Fibroblast of lung (primary cell): ENCODE results near the gene MED7. TPM values are rescaled to one million over a fixed set of nuclear protein-coding genes. Genes with fewer than 3 reads are reported as not detected.

Source experiments
- DNase-seq, 2 donors: peaks; one replicate each; pipeline versions ENCODE4 v3.0.0 to v3.0.0-alpha.2; 2010; ENCODE audit warnings: low read depth in 2 of 2
- H2AFZ ChIP-seq: 2 replicates; pipeline ENCODE4 v1.5.1; 2012; ENCODE audit warnings: low read length, control low read depth, inconsistent platforms
- H3K27ac ChIP-seq: 2 replicates; pipeline ENCODE4 v1.5.1; 2011; ENCODE audit warnings: low read length, control low read depth; ENCODE audit not compliant: insufficient read depth
- H3K27me3 ChIP-seq: 2 replicates; pipeline ENCODE4 v1.5.1; 2011; ENCODE audit warnings: mild to moderate bottlenecking, low read length; ENCODE audit not compliant: control insufficient read depth, insufficient read depth
- H3K36me3 ChIP-seq: 2 replicates; pipeline ENCODE4 v1.5.1; 2011; ENCODE audit warnings: low read length; ENCODE audit not compliant: control insufficient read depth, insufficient read depth
- H3K4me1 ChIP-seq: 2 replicates; pipeline ENCODE4 v1.5.1; 2011; ENCODE audit warnings: low read length; ENCODE audit not compliant: control insufficient read depth, insufficient read depth; ENCODE audit errors: extremely low read depth
- H3K4me2 ChIP-seq: 2 replicates; pipeline ENCODE4 v1.5.1; 2011; ENCODE audit warnings: low read length, control low read depth; ENCODE audit not compliant: insufficient read depth; ENCODE audit errors: extremely low read depth
- H3K4me3 ChIP-seq, 4 experiments: fragments of 200-600 bp in 1 of 4; sonication (generic) in 1 of 4; replicated peaks in 1 of 4; 2 replicates each; pipeline ENCODE4 v1.5.1; 2011 to 2016; ENCODE audit warnings: low read length in 4 of 4, low read depth in 3 of 4, mild to moderate bottlenecking in 3 of 4, control low read depth in 2 of 4, inconsistent platforms in 1 of 4, mixed read lengths in 1 of 4; ENCODE audit not compliant: insufficient read depth in 1 of 4; ENCODE audit errors: control extremely low read depth in 1 of 4
- H3K79me2 ChIP-seq: 2 replicates; pipeline ENCODE4 v1.5.1; 2012; ENCODE audit warnings: mild to moderate bottlenecking, low read length, inconsistent platforms; ENCODE audit not compliant: control insufficient read depth, insufficient read depth
- H3K9ac ChIP-seq: 2 replicates; pipeline ENCODE4 v1.5.1; 2011; ENCODE audit warnings: mild to moderate bottlenecking, low read length, control low read depth; ENCODE audit not compliant: insufficient read depth
- H3K9me3 ChIP-seq: 2 replicates; pipeline ENCODE4 v1.5.1; 2012; ENCODE audit warnings: low read depth, low read length; ENCODE audit not compliant: control insufficient read depth, insufficient read depth
- H4K20me1 ChIP-seq: 2 replicates; pipeline ENCODE4 v1.5.1; 2011; ENCODE audit warnings: low read length; ENCODE audit not compliant: control insufficient read depth, insufficient read depth; ENCODE audit errors: extremely low read depth
- CTCF ChIP-seq, 2 donors: IDR thresholded peaks in 1 of 2; conservative IDR thresholded peaks in 1 of 2; 1 replicate in 1 of 2; 2 replicates in 1 of 2; pipeline ENCODE4 v1.5.1; 2011 to 2012; ENCODE audit warnings: low read length in 2 of 2, control low read depth in 1 of 2, inconsistent platforms in 1 of 2, low read depth in 1 of 2, mild to moderate bottlenecking in 1 of 2
- EZH2 ChIP-seq: IDR thresholded peaks from 2 replicates; pipeline ENCODE4 v1.5.1; 2012; ENCODE audit warnings: low read length, control low read depth, mild to moderate bottlenecking; ENCODE audit errors: missing control alignments
- polyA plus RNA-seq, 2 donors: library from polyadenylated mRNA; depleted of rRNA in 1 of 2; stranded (reverse) in 1 of 2; unstranded in 1 of 2; fragments of >200 nt; gene quantifications; 2 replicates each; pipeline ENCODE4 v1.2.1, GENCODE V29; 2011 to 2012; ENCODE audit warnings: missing spikeins in 1 of 2
- total RNA-seq: library from RNA; depleted of rRNA; stranded (reverse); fragments of >200 nt; gene quantifications from 2 replicates; pipeline ENCODE4 v1.2.1, GENCODE V29; 2014

MED7 gene
- total and polyA plus RNA-seq, 2 donors (not counting 1 experiment from before 2014, with no cell fraction given) = 11.4 to 17.5 TPM

GRCh38 chr5:157113002-157113401 lies 29.7 kb downstream of the MED7 start:
- no peaks in the 10 kb centered on the region for H3K79me2 ChIP-seq
- peaks cover 2% of the 10 kb centered on the region for H3K4me1 ChIP-seq
- H3K9ac ChIP-seq = no peak overlapping the region
- peak overlapping the region; percentile 48 for H3K4me2 ChIP-seq
- peak overlapping the region in 1 of 4 experiments; percentile 21 for H3K4me3 ChIP-seq
- no peaks in the 10 kb centered on the region for H3K27me3 ChIP-seq
- TF ChIP-seq CTCF (conservative IDR thresholded peaks at IDR 0.05 in 1 of 2, IDR thresholded peaks at IDR 0.05 in 1 of 2; ENCODE audit: low read depth in 1 of 2, low read length in 2 of 2) = no peak
- TF ChIP-seq EZH2 = no peak
- H3K9me3 ChIP-seq = no peaks in the 10 kb centered on the region
- H3K27ac ChIP-seq = no peak overlapping the region
- no peaks in the 10 kb centered on the region for H4K20me1 ChIP-seq
- no peaks in the 10 kb centered on the region for H3K36me3 ChIP-seq
- peak overlapping the region; percentile 55 for H2AFZ ChIP-seq
- DNase-seq = peak in 1 of 2 donors; percentile 86

GRCh38 chr5:157109744-157110143 lies 32.9 kb downstream of the MED7 start:
- Histone ChIP-seq H3K4me3 (no peak overlapping the region), H3K9me3 (no peaks in the 10 kb centered on the region), H3K36me3 (no peaks in the 10 kb centered on the region), H3K27ac (no peak overlapping the region), H4K20me1 (no peaks in the 10 kb centered on the region), H2AFZ (no peak overlapping the region), H3K9ac (no peak overlapping the region), H3K79me2 (no peaks in the 10 kb centered on the region), H3K4me2 (no peak overlapping the region), H3K4me1 (peaks cover 2% of the 10 kb centered on the region), H3K27me3 (no peaks in the 10 kb centered on the region)
- DNase-seq = no peak
- TF ChIP-seq EZH2 (no peak), CTCF (conservative IDR thresholded peaks at IDR 0.05 in 1 of 2, IDR thresholded peaks at IDR 0.05 in 1 of 2; ENCODE audit: low read depth in 1 of 2, low read length in 2 of 2) (no peak)

- Histone ChIP-seq H2AFZ (no peak within 1 kb of the TSS), H3K27ac (no peak within 1 kb of the TSS), H3K27me3 (no peaks in the 10 kb centered on the region), H3K9ac (no peak within 1 kb of the TSS), H3K4me2 (no peak within 1 kb of the TSS), H3K79me2 (no peaks in the 10 kb centered on the region), H3K4me3 (no peak within 1 kb of the TSS), H4K20me1 (no peaks in the 10 kb centered on the region), H3K4me1 (peaks cover 2% of the 10 kb centered on the region), H3K9me3 (no peaks in the 10 kb centered on the region), H3K36me3 (no peaks in the 10 kb centered on the region)
- TF ChIP-seq EZH2 = no peak
- TF ChIP-seq CTCF (conservative IDR thresholded peaks at IDR 0.05 in 1 of 2, IDR thresholded peaks at IDR 0.05 in 1 of 2; ENCODE audit: low read depth in 1 of 2, low read length in 2 of 2) = no peak
- no peak for DNase-seq
Observed at GRCh38 chr5:157108976-157109375, 33.7 kb downstream of the MED7 start, which contains the start of gene HAVCR2. Gene HAVCR2 (minus strand): TSS chr5:157109044. CDS start chr5:157108983, 61 bp downstream.
